ENCODE results near the gene DLGAP1. TPM values are rescaled to one million over a fixed set of nuclear protein-coding genes. Genes with fewer than 3 reads are reported as not detected.

The DLGAP1 gene
- total and polyA plus RNA-seq, 2 of the 4 experiments (the other 2 are of a cell fraction): under 0.01 to 0.09 TPM

GRCh38 chr18:3458952-3459853, 995.9 kb downstream of the DLGAP1 start:
- Histone ChIP-seq H3K9me1 (ENCODE audit: insufficient read depth, low read length) (peaks cover 13% of the 10 kb centered on the region), H2AK9ac (replicated peaks; ENCODE audit: low read depth, low read length, poor library complexity) (no peak overlapping the region), H2BK15ac (ENCODE audit: low read depth, low read length) (no peak overlapping the region), H2AK5ac (ENCODE audit: low read depth, low read length) (peak overlapping the region; percentile 0; the same call in 1 of the 2 replicates), H3K4me3 (ENCODE audit: insufficient read depth, low read depth, low read length) (no peak overlapping the region), H2BK120ac (ENCODE audit: low read depth, low read length) (no peak overlapping the region), H3K18ac (ENCODE audit: low read depth, low read length) (peak overlapping the region; percentile 66; the same call in 1 of the 2 replicates), H2BK20ac (ENCODE audit: low read depth, low read length) (no peak overlapping the region), H3K9me3 (ENCODE audit: control insufficient read depth, insufficient read depth, low read length) (no peaks in the 10 kb centered on the region; the same call in 1 of the 2 replicates), H3K56ac (ENCODE audit: extremely low read depth, insufficient read depth, low read length) (no peak overlapping the region), H3K4me1 (ENCODE audit: control insufficient read depth, insufficient read depth, low read length) (peaks cover 16% of the 10 kb centered on the region), H3K27me3 (ENCODE audit: control insufficient read depth, insufficient read depth, low read length) (no peaks in the 10 kb centered on the region), H2BK5ac (ENCODE audit: low read depth, low read length, poor library complexity, severe bottlenecking) (peak overlapping the region; percentile 47), H4K8ac (ENCODE audit: low read depth in 2 of 2, low read length in 2 of 2) (no peak overlapping the region), H3K23ac (ENCODE audit: low read depth, low read length) (peak overlapping the region; percentile 84), H2AFZ (replicated peaks; ENCODE audit: low read length, poor library complexity) (no peak overlapping the region), H3K14ac (replicated peaks; ENCODE audit: low read depth, low read length) (peak overlapping the region; percentile 61; the same call in 1 of the 2 replicates), H3K4ac (ENCODE audit: low read depth, low read length) (no peak overlapping the region), H3K36me3 (ENCODE audit: control insufficient read depth, insufficient read depth, low read length) (peaks cover 27% of the 10 kb centered on the region), H3K79me1 (ENCODE audit: low read depth in 1 of 2, low read length in 2 of 2) (peaks cover 18 to 50% of the 10 kb centered on the region in 2 experiments), H3K27ac (ENCODE audit: insufficient read depth, low read length) (peak overlapping the region; percentile 27; the same call in 1 of the 2 replicates), H4K5ac (ENCODE audit: low read depth, low read length) (peak overlapping the region; percentile 36; the same call in 1 of the 2 replicates), H3K4me2 (ENCODE audit: low read depth, low read length) (peak overlapping the region; percentile 66; the same call in 1 of the 2 replicates), H4K20me1 (ENCODE audit: insufficient read depth, low read length) (peaks cover 44% of the 10 kb centered on the region), H4K91ac (ENCODE audit: insufficient read depth, low read depth, low read length) (no peak overlapping the region), H3K9ac (ENCODE audit: low read depth, low read length) (no peak overlapping the region)
- dilution Hi-C loops (cut with HindIII; ENCODE audit: low sequenced_read_pairs, unreplicated experiment) (no loop called here), intact Hi-C loops (cut with micrococcal nuclease) (loop anchor here (10.0 kb wide), 1 partner anchor 524 kb away; no protein-coding TSS in a partner anchor), in situ Hi-C loops (cut with MboI; ENCODE audit: low sequenced_read_pairs) (no loop called here)
- no TSS peak for BruUV-seq (replicated peaks)
- WGBS, 2 experiments (ENCODE audit: extremely low coverage in 2 of 2, insufficient read length in 1 of 2): no CpG with 5 or more reads among the region's 5 CpGs
- DNase-seq: peak; percentile 74
- POLR2A ChIA-PET (ENCODE audit: unreplicated experiment): no interaction called here
- TF ChIP-seq NFE2L2 (IDR thresholded peaks at IDR 0.05; ENCODE audit: low read depth, low read length) (no peak), BHLHE40 (IDR thresholded peaks at IDR 0.05; ENCODE audit: low read depth, low read length) (no peak), RAD21 (IDR thresholded peaks at IDR 0.05; ENCODE audit: low read length) (no peak), SMC3 (IDR thresholded peaks at IDR 0.05; ENCODE audit: low read depth, low read length) (no peak), MAZ (IDR thresholded peaks at IDR 0.05; ENCODE audit: borderline replicate concordance, low read depth, low read length) (no peak), FOS (IDR thresholded peaks at IDR 0.05; ENCODE audit: low read depth, low read length) (0 out of 2 replicates have a peak, but pooled peaks have one; percentile 39), CEBPB (IDR thresholded peaks at IDR 0.05; ENCODE audit: low read depth, low read length) (peak; percentile 63; the same call in 1 of the 2 replicates), RCOR1 (IDR thresholded peaks at IDR 0.05; ENCODE audit: insufficient replicate concordance, low read length) (no peak)
- TF ChIP-seq, protein P1, sequence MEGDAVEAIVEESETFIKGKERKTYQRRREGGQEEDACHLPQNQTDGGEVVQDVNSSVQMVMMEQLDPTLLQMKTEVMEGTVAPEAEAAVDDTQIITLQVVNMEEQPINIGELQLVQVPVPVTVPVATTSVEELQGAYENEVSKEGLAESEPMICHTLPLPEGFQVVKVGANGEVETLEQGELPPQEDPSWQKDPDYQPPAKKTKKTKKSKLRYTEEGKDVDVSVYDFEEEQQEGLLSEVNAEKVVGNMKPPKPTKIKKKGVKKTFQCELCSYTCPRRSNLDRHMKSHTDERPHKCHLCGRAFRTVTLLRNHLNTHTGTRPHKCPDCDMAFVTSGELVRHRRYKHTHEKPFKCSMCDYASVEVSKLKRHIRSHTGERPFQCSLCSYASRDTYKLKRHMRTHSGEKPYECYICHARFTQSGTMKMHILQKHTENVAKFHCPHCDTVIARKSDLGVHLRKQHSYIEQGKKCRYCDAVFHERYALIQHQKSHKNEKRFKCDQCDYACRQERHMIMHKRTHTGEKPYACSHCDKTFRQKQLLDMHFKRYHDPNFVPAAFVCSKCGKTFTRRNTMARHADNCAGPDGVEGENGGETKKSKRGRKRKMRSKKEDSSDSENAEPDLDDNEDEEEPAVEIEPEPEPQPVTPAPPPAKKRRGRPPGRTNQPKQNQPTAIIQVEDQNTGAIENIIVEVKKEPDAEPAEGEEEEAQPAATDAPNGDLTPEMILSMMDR (conservative IDR thresholded peaks at IDR 0.05; ENCODE audit: low read depth, low read length): no peak
- CTCF ChIA-PET: no interaction called here
- ATAC-seq (ENCODE audit: low read depth): no peak
